PC-9 (cell line): ENCODE data around the gene CFI.

Experiments used
- EZH2 ChIP-seq: fragments of 200-600 bp; sonication (generic); IDR thresholded peaks from 2 replicates; pipeline ENCODE4 v1.8.0; 2017; ENCODE audit warnings: antibody characterized with exemption, low read depth
- TF ChIP-seq, protein P1 (sequence below): fragments of 200-600 bp; sonication (generic); conservative IDR thresholded peaks from 2 replicates; pipeline ENCODE4 v1.6.1; 2017; ENCODE audit warnings: mixed run types, antibody characterized with exemption, mild to moderate bottlenecking, moderate library complexity

DNA sequence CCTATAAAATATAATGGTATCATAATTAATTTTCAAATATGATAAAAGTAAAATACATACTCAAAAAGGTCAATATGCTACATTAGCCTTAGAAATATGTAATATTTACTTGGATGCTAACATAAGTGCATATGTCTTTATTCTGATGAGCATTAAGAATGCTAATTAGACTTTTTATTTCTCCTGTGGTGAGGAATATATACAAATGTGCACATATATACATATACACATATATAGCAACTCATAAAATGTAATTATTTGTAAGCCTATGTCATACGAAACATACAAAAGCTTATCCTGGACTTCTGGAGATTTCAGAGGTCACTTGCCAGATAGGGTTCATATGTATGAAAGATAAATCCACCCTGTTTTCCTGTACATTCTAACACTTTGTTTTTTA lies 83.0 kb downstream of the CFI start:
- TF ChIP-seq, protein P1, sequence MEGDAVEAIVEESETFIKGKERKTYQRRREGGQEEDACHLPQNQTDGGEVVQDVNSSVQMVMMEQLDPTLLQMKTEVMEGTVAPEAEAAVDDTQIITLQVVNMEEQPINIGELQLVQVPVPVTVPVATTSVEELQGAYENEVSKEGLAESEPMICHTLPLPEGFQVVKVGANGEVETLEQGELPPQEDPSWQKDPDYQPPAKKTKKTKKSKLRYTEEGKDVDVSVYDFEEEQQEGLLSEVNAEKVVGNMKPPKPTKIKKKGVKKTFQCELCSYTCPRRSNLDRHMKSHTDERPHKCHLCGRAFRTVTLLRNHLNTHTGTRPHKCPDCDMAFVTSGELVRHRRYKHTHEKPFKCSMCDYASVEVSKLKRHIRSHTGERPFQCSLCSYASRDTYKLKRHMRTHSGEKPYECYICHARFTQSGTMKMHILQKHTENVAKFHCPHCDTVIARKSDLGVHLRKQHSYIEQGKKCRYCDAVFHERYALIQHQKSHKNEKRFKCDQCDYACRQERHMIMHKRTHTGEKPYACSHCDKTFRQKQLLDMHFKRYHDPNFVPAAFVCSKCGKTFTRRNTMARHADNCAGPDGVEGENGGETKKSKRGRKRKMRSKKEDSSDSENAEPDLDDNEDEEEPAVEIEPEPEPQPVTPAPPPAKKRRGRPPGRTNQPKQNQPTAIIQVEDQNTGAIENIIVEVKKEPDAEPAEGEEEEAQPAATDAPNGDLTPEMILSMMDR: no peak
- no peak for TF ChIP-seq EZH2
